ENCODE data around the gene SWI5.
A peak's percentile ranks its signal among the peaks of the same experiment; 100 is the strongest.

Gene SWI5

DNA sequence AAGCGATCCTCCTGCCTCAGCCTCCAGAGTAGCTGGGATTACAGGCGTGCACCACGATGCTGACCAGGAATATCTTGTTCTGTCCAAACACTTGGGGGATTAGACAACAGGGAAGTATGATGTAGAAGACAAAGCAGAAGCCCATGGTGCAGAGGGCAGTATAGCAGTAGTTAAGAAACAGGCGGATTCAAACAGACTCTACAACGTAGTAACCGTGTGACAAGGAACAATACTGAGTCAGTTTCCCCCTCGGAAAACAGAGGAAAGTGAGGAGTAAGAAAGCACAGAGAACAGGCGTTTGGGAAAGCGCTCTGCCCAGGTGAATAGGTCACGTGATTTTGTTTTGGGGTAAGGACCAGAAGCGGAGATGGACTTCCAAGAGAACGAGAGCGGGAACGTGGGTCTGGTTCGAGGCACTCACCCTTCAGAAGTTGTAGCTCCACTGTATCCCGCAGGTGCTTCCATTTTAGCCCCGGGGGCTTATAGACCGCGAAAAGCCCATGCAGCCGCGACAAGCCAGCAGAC, 45.9 kb downstream of the SWI5 start:
- no peak for DNase-seq

DNA sequence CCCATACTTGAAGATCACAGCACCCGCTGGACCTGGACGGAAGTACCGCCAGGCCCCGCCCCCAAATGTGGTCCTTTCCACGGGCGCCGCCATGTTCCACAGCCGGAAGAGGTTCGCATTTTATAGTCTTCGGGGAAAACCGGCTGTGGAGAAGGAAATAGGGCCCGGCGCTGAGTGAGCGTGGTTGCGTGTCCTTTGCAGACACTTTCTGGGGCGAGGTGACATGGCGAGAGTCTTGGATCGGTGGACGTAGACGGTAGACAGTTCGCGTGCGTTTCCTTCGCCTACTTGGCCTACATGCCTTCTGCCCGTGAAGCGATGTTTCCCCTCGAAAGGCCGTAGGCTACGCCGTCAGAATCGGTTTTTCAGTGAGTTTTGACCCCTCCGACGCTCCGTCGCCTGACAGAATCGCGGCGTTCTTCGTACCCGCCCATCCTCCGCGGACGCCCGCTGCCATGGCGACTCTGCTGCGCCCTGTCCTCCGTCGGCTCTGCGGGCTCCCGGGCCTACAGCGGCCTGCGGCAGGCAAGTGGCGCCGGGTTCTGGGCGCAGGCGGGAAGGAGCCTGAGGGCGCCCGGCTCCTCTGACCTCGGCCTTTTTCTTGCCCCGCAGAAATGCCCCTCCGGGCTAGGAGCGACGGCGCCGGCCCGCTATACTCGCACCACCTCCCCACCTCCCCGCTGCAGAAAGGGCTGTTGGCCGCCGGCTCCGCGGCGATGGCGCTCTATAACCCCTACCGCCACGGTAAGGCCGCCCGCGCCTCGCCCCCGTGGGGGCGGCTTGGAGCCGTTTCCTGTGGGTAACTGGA, 46.5 kb downstream of the SWI5 start, which contains the start of the genes COQ4 and TRUB2:
Gene COQ4 (plus strand): TSS at position 436 of the 808 bp plus-strand sequence. CDS start 20 bp downstream, at position 456.
Gene TRUB2 (minus strand): TSS at position 44 of the 808 bp plus-strand sequence. CDS start 39 bp downstream, at position 5.
- peak; percentile 93 for DNase-seq

DNA sequence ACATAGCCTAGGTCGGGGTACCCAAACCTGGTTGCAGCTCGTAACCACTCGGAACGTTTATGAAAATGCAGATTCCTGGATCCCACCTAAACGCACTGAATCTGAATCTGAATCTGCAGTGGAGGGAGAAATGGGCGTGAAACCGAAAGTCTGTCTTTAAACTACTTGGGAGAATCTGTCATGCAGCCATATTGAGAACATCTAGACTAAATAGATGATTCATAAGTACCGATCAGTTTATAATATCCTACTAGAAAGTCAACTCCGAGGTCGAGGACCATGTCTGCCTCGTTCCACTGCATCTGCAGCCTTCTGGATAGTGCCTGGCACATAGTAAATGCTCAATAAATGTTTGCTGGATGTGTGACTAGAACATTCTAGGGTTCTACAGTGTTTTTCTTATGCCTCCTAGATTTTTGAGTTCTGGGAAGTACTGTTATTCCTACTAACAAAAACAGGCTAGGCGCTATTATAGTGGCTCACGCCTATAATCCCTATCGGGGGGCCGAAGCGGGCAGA, 47.2 kb downstream of the SWI5 start:
- DNase-seq, result no peak

DNA sequence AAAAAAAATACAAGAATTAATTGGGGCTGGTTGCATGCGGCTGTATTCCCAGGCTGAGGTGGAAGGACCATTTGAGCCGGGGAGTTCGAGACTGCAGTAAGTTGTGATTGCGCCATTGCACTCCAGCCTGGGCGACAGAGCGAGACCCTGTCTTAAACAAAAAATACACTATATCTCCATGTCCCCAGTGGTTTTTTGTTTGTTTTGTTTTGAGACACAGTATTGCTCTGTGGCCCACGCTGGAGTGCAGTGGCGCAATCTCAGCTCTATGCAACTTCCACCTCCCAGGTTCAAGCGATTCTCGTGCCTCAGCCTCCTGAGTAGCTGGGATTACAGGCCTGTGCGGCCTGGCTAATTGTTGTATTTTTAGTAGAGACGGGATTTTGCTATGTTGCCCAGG, 47.7 kb downstream of the SWI5 start:
- no peak for DNase-seq

DNA sequence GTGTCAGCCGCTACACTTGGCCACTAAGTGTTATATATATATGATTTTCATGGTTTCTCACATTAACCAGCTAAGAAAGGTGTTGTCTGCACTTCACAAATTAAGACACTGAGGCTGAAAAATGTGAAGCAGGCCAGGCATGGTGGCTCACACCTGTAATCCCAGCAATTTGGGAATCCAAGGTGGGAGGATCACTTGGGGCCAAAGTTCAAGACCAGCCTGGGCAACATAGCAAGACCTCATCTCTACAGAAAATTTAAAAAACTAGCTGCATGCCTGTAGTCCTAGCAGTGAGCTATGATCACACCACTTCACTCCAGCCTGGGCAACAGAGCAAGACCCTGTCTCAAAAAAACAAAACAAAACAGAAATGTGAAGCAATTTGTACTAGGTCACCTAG, 48.3 kb downstream of the SWI5 start:
- DNase-seq, result no peak

DNA sequence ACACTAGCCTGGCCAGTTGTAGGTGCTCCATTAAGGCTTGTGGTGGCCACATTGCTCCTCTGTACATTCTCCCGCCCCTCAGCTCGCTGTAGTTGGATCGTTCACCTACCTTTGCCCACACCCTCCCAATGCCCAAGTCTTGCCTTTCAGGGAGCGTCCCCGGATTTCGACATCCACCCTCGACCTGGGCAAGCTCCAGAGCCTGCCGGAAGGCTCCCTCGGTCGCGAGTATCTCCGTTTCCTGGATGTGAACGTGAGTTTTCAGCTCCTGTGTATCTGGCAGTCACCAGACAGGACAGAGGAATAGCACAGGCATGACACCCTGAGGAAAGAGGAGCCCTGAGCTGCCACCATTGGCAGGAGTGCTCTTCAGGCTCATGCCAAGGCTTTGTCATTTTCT, 49.6 kb downstream of the SWI5 start:
- DNase-seq, result no peak

DNA sequence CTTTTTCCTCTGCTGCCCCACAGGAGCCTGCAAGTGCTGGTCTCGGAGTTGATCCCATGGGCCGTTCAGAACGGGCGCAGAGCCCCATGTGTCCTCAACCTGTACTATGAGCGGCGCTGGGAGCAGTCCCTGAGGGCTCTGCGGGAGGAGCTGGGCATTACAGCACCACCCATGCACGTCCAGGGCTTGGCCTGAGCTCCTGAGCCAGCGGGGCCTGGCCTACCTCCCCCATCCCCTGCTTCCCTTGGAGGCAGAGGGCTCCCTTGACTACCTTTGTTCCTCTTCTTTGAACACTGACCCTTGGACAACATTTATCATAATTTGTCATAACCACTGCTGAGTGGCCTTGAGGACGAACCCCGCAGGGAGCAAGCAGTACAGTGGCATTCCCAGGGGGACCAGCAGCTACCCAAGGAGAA, 57.4 kb downstream of the SWI5 start:
- no peak for DNase-seq

DNA sequence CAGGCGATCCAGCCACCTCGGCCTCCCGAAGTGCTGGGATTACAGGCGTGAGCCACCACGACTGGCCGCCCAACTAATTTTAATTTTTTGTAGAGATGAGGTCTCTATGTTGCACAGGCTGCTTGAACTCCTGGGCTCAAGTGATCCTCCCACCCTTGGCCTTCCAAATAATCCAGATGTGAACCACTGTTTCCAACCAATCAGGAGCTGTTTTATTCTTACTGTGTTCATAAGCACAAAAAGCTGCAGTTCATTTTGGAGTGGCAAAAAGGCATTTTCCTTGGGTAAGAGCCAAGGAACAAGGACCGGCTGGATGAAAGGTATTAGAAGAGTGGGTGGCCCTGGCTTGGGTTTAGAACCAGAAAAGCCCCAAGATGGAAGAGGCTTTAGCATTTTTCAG, 59.1 kb downstream of the SWI5 start:
- DNase-seq, result no peak

DNA sequence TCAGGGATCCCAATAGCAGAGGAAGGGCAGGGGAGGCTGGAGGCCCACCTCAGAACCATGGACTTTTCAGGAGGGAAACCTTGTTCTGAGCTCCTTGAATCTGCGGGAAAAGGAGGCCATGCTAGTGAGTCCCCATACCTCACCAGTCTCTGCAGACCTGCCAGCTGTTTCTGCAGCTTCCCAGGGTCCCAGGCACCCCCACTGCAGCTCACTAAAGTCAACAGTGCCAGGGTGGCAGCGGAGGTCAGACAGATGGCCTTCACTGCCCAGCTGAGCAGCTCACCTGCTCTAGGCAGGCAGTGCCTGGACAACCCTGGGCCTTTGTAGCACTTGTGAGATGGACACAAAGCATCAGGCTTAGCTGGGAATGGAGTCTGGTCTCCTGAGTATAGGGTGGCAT, 59.8 kb downstream of the SWI5 start:
- DNase-seq, result no peak

DNA sequence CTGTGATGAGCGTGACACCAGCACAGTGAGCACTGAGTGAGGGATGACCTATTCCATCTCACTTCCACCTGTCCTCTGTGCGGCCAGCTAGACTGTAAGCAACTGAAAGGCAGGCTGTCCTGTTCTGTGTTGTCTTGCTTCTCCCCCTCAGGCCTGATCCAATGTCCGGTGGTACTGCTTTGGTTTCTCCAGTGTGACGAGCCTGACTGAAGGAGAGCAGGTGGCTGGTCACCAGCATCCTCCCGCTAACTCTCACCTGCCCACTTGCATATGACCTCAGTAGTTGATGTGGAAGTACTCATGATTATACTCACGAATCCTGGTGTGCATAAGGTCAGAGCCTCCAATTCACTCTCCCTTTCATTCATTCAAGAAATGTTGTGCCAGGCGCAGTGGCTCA, 61.9 kb downstream of the SWI5 start:
- DNase-seq, result no peak

Data from activated naive CD4-positive, alpha-beta T cell treated with Interleukin-2 at 50 U/mL for 16 hours (primary cell).